ENCODE data around the gene GAS2L2.

- TF ChIP-seq POLR2A (IDR thresholded peaks at IDR 0.05; ENCODE audit: control extremely low read depth in 1 of 2, low read depth in 2 of 2, low read length in 2 of 2) (no peak), BCL11A (IDR thresholded peaks at IDR 0.05; ENCODE audit: low read depth in 2 of 2, low read length in 2 of 2) (no peak), TAF1 (IDR thresholded peaks at IDR 0.05; ENCODE audit: low read depth, low read length) (no peak), EZH2 (IDR thresholded peaks at IDR 0.05; ENCODE audit: low read depth, low read length, severe bottlenecking) (no peak), TBP (IDR thresholded peaks at IDR 0.05; ENCODE audit: low read depth, low read length) (no peak), POLR2AphosphoS5 (IDR thresholded peaks at IDR 0.05; ENCODE audit: low read depth, low read length) (no peak), TAF7 (optimal IDR thresholded peaks at IDR 0.05; ENCODE audit: borderline replicate concordance, low read depth, low read length) (no peak), EP300 (IDR thresholded peaks at IDR 0.05; ENCODE audit: borderline replicate concordance in 1 of 2, low read depth in 2 of 2, low read length in 2 of 2) (no peak), HDAC2 (IDR thresholded peaks at IDR 0.05; ENCODE audit: borderline replicate concordance in 1 of 2, low read depth in 2 of 2, low read length in 2 of 2) (no peak), YY1 (IDR thresholded peaks at IDR 0.05; ENCODE audit: low read depth, low read length) (no peak), GABPA (IDR thresholded peaks at IDR 0.05; ENCODE audit: borderline replicate concordance, insufficient read depth, low read length) (no peak)
- TF ChIP-seq, protein P1, sequence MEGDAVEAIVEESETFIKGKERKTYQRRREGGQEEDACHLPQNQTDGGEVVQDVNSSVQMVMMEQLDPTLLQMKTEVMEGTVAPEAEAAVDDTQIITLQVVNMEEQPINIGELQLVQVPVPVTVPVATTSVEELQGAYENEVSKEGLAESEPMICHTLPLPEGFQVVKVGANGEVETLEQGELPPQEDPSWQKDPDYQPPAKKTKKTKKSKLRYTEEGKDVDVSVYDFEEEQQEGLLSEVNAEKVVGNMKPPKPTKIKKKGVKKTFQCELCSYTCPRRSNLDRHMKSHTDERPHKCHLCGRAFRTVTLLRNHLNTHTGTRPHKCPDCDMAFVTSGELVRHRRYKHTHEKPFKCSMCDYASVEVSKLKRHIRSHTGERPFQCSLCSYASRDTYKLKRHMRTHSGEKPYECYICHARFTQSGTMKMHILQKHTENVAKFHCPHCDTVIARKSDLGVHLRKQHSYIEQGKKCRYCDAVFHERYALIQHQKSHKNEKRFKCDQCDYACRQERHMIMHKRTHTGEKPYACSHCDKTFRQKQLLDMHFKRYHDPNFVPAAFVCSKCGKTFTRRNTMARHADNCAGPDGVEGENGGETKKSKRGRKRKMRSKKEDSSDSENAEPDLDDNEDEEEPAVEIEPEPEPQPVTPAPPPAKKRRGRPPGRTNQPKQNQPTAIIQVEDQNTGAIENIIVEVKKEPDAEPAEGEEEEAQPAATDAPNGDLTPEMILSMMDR (IDR thresholded peaks at IDR 0.05; ENCODE audit: control extremely low read depth in 1 of 3, insufficient read depth in 1 of 3, low read depth in 1 of 3, low read length in 3 of 3) = no peak
- TF ChIP-seq, protein P2, sequence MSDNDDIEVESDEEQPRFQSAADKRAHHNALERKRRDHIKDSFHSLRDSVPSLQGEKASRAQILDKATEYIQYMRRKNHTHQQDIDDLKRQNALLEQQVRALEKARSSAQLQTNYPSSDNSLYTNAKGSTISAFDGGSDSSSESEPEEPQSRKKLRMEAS (IDR thresholded peaks at IDR 0.05) = no peak
- TF ChIP-seq, protein P3, sequence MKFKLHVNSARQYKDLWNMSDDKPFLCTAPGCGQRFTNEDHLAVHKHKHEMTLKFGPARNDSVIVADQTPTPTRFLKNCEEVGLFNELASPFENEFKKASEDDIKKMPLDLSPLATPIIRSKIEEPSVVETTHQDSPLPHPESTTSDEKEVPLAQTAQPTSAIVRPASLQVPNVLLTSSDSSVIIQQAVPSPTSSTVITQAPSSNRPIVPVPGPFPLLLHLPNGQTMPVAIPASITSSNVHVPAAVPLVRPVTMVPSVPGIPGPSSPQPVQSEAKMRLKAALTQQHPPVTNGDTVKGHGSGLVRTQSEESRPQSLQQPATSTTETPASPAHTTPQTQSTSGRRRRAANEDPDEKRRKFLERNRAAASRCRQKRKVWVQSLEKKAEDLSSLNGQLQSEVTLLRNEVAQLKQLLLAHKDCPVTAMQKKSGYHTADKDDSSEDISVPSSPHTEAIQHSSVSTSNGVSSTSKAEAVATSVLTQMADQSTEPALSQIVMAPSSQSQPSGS (IDR thresholded peaks at IDR 0.05; ENCODE audit: low read length) = no peak
Observed at GRCh38 chr17:35745749-35746320, 7.2 kb downstream of the GAS2L2 start.
